ENCODE results near the gene INIP.
"Not testable (repeated sequence)": the region's sequence is repeated elsewhere in the genome, so short reads cannot be mapped to it uniquely, and the experiment has no call there.

Gene INIP

GRCh38 chr9:112689161-112689740 lies 28.7 kb downstream of the INIP start:
- Histone ChIP-seq H3K36me3 (ENCODE audit: low read depth) (peaks cover 38% of the 10 kb centered on the region), H3K9me3 (ENCODE audit: severe bottlenecking) (no peaks in the 10 kb centered on the region), H3K4me1 (ENCODE audit: insufficient read depth, poor library complexity, severe bottlenecking) (no peaks in the 10 kb centered on the region), H3K4me3 (ENCODE audit: severe bottlenecking) (no peak overlapping the region), H3K27ac (ENCODE audit: poor library complexity, severe bottlenecking) (no peak overlapping the region), H3K27me3 (ENCODE audit: insufficient read depth, poor library complexity, severe bottlenecking) (no peaks in the 10 kb centered on the region)
- DNase-seq (ENCODE audit: low spot score) (no peak), ATAC-seq (ENCODE audit: low read depth) (no peak)
- TF ChIP-seq, protein P1, sequence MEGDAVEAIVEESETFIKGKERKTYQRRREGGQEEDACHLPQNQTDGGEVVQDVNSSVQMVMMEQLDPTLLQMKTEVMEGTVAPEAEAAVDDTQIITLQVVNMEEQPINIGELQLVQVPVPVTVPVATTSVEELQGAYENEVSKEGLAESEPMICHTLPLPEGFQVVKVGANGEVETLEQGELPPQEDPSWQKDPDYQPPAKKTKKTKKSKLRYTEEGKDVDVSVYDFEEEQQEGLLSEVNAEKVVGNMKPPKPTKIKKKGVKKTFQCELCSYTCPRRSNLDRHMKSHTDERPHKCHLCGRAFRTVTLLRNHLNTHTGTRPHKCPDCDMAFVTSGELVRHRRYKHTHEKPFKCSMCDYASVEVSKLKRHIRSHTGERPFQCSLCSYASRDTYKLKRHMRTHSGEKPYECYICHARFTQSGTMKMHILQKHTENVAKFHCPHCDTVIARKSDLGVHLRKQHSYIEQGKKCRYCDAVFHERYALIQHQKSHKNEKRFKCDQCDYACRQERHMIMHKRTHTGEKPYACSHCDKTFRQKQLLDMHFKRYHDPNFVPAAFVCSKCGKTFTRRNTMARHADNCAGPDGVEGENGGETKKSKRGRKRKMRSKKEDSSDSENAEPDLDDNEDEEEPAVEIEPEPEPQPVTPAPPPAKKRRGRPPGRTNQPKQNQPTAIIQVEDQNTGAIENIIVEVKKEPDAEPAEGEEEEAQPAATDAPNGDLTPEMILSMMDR (IDR thresholded peaks at IDR 0.05; ENCODE audit: poor library complexity, severe bottlenecking), result no peak

GRCh38 chr9:112680731-112681402 lies 37.0 kb downstream of the INIP start:
- ATAC-seq (ENCODE audit: low read depth) (no peak), DNase-seq (ENCODE audit: low spot score) (no peak)
- H3K36me3 ChIP-seq (ENCODE audit: low read depth), result no peaks in the 10 kb centered on the region
- H3K4me3 ChIP-seq (ENCODE audit: severe bottlenecking), result no peak overlapping the region
- TF ChIP-seq, protein P1 (IDR thresholded peaks at IDR 0.05; ENCODE audit: poor library complexity, severe bottlenecking), result no peak
- no peak overlapping the region for H3K27ac ChIP-seq (ENCODE audit: poor library complexity, severe bottlenecking)
- peaks cover 1% of the 10 kb centered on the region for H3K9me3 ChIP-seq (ENCODE audit: severe bottlenecking)
- H3K4me1 ChIP-seq (ENCODE audit: insufficient read depth, poor library complexity, severe bottlenecking), result no peaks in the 10 kb centered on the region
- no peaks in the 10 kb centered on the region for H3K27me3 ChIP-seq (ENCODE audit: insufficient read depth, poor library complexity, severe bottlenecking)

- DNase-seq (ENCODE audit: low spot score), result no peak
- TF ChIP-seq, protein P1 (IDR thresholded peaks at IDR 0.05; ENCODE audit: poor library complexity, severe bottlenecking), result no peak
- Histone ChIP-seq H3K36me3 (ENCODE audit: low read depth) (no peaks in the 10 kb centered on the region), H3K27ac (ENCODE audit: poor library complexity, severe bottlenecking) (no peak overlapping the region), H3K9me3 (ENCODE audit: severe bottlenecking) (peaks cover 1% of the 10 kb centered on the region), H3K4me3 (ENCODE audit: severe bottlenecking) (no peak overlapping the region), H3K27me3 (ENCODE audit: insufficient read depth, poor library complexity, severe bottlenecking) (no peaks in the 10 kb centered on the region), H3K4me1 (ENCODE audit: insufficient read depth, poor library complexity, severe bottlenecking) (no peaks in the 10 kb centered on the region)
- no peak for ATAC-seq (ENCODE audit: low read depth)
Measured at GRCh38 chr9:112677040-112677439, 40.9 kb downstream of the INIP start.

- H3K9me3 ChIP-seq (ENCODE audit: severe bottlenecking); H3K4me1 ChIP-seq (ENCODE audit: insufficient read depth, poor library complexity, severe bottlenecking); DNase-seq (ENCODE audit: low spot score); H3K27me3 ChIP-seq (ENCODE audit: insufficient read depth, poor library complexity, severe bottlenecking); ATAC-seq (ENCODE audit: low read depth); H3K27ac ChIP-seq (ENCODE audit: poor library complexity, severe bottlenecking); H3K4me3 ChIP-seq (ENCODE audit: severe bottlenecking); H3K36me3 ChIP-seq (ENCODE audit: low read depth): not testable (repeated sequence)
Measured at GRCh38 chr9:112673221-112673620, 44.7 kb downstream of the INIP start.

DNA sequence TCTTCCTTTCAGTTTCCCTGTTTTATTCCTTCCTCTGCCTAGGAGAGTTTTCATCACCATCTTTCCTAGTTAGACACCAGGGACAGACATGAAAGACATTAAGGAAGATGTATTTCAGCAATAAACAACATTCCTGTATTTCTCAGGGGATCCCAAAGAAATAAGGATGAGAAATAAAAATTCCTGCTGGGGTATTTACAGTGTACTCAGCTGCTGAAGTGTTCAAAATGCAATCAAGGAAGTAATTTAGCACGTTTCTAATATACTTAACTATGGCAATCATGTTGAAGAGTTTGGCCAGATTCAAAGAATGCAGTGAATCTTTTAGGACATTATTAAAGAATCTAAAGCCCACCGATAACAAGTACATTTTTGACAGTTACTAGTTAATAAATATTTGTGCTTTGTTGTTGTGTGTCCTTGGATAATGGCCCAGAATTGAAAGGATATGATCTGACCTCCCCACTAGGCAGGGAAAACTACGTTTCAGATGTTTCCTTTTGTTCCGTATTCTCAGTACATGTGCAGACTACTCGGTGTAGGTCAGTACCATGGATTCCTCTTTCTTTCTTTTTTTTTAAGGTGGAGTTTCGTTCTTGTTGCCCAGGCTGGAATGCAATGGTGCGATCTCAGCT lies 46.8 kb downstream of the INIP start:
- Histone ChIP-seq H3K27ac (ENCODE audit: poor library complexity, severe bottlenecking) (no peak overlapping the region), H3K36me3 (ENCODE audit: low read depth) (no peaks in the 10 kb centered on the region), H3K4me1 (ENCODE audit: insufficient read depth, poor library complexity, severe bottlenecking) (no peaks in the 10 kb centered on the region), H3K4me3 (ENCODE audit: severe bottlenecking) (no peak overlapping the region), H3K27me3 (ENCODE audit: insufficient read depth, poor library complexity, severe bottlenecking) (no peaks in the 10 kb centered on the region), H3K9me3 (ENCODE audit: severe bottlenecking) (no peaks in the 10 kb centered on the region)
- no peak for ATAC-seq (ENCODE audit: low read depth)
- DNase-seq (ENCODE audit: low spot score), result no peak
- TF ChIP-seq, protein P1 (IDR thresholded peaks at IDR 0.05; ENCODE audit: poor library complexity, severe bottlenecking), result no peak

All from RWPE2 (cell line).